ENCODE measurements around the gene ZNF580. TPM values are rescaled to one million over a fixed set of nuclear protein-coding genes. Genes with fewer than 3 reads are reported as not detected.

Gene ZNF580
- total RNA-seq, 1 donor from 2014 or later, result 35.8 TPM

GRCh38 chr19:55605637-55606470 lies 34.9 kb upstream of the ZNF580 start, which contains the start of gene ZNF865:
TSS of gene ZNF865 (plus strand) at chr19:55605647. CDS start at chr19:55613619, 7,972 bp downstream.
- Histone ChIP-seq H4K20me1 (ENCODE audit: insufficient read depth, low read length) (peaks cover 43% of the 10 kb centered on the region), H2AFZ (ENCODE audit: low read depth, low read length) (peak within 1 kb of the TSS; percentile 58), H3K4me2 (ENCODE audit: low read length) (peak within 1 kb of the TSS; percentile 99), H3K4me3 (ENCODE audit: insufficient read depth, low read depth, low read length) (peak within 1 kb of the TSS; percentile 93), H3K9ac (ENCODE audit: low read length) (peak within 1 kb of the TSS; percentile 93), H3K36me3 (ENCODE audit: insufficient read depth, low read length) (peaks cover 6% of the 10 kb centered on the region), H3K27me3 (ENCODE audit: insufficient read depth, low read length) (no peaks in the 10 kb centered on the region), H3K4me1 (ENCODE audit: insufficient read depth, low read length) (peaks cover 14% of the 10 kb centered on the region), H3K27ac (ENCODE audit: low read depth, low read length) (peak within 1 kb of the TSS; percentile 85), H3K9me3 (ENCODE audit: insufficient read depth, low read depth, low read length) (no peaks in the 10 kb centered on the region), H3K79me2 (ENCODE audit: insufficient read depth, low read length) (peaks cover 54% of the 10 kb centered on the region)
- no peaks in the 10 kb centered on the region for H3K27me3 Mint-ChIP-seq (ENCODE audit: low read depth, unreplicated experiment)
- H3K27ac Mint-ChIP-seq (ENCODE audit: unreplicated experiment), result peak within 1 kb of the TSS; percentile 99
- no peak for TF ChIP-seq EZH2 (IDR thresholded peaks at IDR 0.05; ENCODE audit: insufficient read depth, low read length)
- TF ChIP-seq, protein P1, sequence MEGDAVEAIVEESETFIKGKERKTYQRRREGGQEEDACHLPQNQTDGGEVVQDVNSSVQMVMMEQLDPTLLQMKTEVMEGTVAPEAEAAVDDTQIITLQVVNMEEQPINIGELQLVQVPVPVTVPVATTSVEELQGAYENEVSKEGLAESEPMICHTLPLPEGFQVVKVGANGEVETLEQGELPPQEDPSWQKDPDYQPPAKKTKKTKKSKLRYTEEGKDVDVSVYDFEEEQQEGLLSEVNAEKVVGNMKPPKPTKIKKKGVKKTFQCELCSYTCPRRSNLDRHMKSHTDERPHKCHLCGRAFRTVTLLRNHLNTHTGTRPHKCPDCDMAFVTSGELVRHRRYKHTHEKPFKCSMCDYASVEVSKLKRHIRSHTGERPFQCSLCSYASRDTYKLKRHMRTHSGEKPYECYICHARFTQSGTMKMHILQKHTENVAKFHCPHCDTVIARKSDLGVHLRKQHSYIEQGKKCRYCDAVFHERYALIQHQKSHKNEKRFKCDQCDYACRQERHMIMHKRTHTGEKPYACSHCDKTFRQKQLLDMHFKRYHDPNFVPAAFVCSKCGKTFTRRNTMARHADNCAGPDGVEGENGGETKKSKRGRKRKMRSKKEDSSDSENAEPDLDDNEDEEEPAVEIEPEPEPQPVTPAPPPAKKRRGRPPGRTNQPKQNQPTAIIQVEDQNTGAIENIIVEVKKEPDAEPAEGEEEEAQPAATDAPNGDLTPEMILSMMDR (IDR thresholded peaks at IDR 0.05; ENCODE audit: insufficient read depth, low read depth, low read length), result peak; percentile 76
- H3K9me3 Mint-ChIP-seq (ENCODE audit: unreplicated experiment), result peaks cover 4% of the 10 kb centered on the region
- peaks cover 15% of the 10 kb centered on the region for H3K4me1 Mint-ChIP-seq (ENCODE audit: low read depth, unreplicated experiment)
- FAIRE-seq (no peak), DNase-seq (ENCODE audit: low read depth) (peak; percentile 81)
- peaks cover 27% of the 10 kb centered on the region for H3K36me3 Mint-ChIP-seq (ENCODE audit: low read depth, unreplicated experiment)
- H3K4me3 Mint-ChIP-seq (ENCODE audit: unreplicated experiment), result peak within 1 kb of the TSS; percentile 98

- H2AFZ ChIP-seq (ENCODE audit: low read depth, low read length), result peak overlapping the region; percentile 18
- H3K36me3 ChIP-seq (ENCODE audit: insufficient read depth, low read length), result peaks cover 6% of the 10 kb centered on the region
- peaks cover 55% of the 10 kb centered on the region for H3K79me2 ChIP-seq (ENCODE audit: insufficient read depth, low read length)
- H3K9ac ChIP-seq (ENCODE audit: low read length), result peak overlapping the region; percentile 93
- peaks cover 48% of the 10 kb centered on the region for H4K20me1 ChIP-seq (ENCODE audit: insufficient read depth, low read length)
- FAIRE-seq (no peak), DNase-seq (ENCODE audit: low read depth) (no peak)
- H3K4me3 Mint-ChIP-seq (ENCODE audit: unreplicated experiment), result peak overlapping the region; percentile 98
- H3K27ac Mint-ChIP-seq (ENCODE audit: unreplicated experiment), result peak overlapping the region; percentile 99
- peaks cover 14% of the 10 kb centered on the region for H3K4me1 ChIP-seq (ENCODE audit: insufficient read depth, low read length)
- peaks cover 15% of the 10 kb centered on the region for H3K4me1 Mint-ChIP-seq (ENCODE audit: low read depth, unreplicated experiment)
- peak overlapping the region; percentile 99 for H3K4me2 ChIP-seq (ENCODE audit: low read length)
- peak overlapping the region; percentile 93 for H3K4me3 ChIP-seq (ENCODE audit: insufficient read depth, low read depth, low read length)
- H3K27me3 Mint-ChIP-seq (ENCODE audit: low read depth, unreplicated experiment), result no peaks in the 10 kb centered on the region
- peaks cover 29% of the 10 kb centered on the region for H3K36me3 Mint-ChIP-seq (ENCODE audit: low read depth, unreplicated experiment)
- peaks cover 4% of the 10 kb centered on the region for H3K9me3 Mint-ChIP-seq (ENCODE audit: unreplicated experiment)
- no peaks in the 10 kb centered on the region for H3K27me3 ChIP-seq (ENCODE audit: insufficient read depth, low read length)
- peak overlapping the region; percentile 34 for H3K27ac ChIP-seq (ENCODE audit: low read depth, low read length)
- H3K9me3 ChIP-seq (ENCODE audit: insufficient read depth, low read depth, low read length), result no peaks in the 10 kb centered on the region
- TF ChIP-seq EZH2 (IDR thresholded peaks at IDR 0.05; ENCODE audit: insufficient read depth, low read length), result no peak
- TF ChIP-seq, protein P1 (IDR thresholded peaks at IDR 0.05; ENCODE audit: insufficient read depth, low read depth, low read length), result no peak
These were observed 34.4 kb upstream of the ZNF580 start for GRCh38 chr19:55606471-55606787.

DNA sequence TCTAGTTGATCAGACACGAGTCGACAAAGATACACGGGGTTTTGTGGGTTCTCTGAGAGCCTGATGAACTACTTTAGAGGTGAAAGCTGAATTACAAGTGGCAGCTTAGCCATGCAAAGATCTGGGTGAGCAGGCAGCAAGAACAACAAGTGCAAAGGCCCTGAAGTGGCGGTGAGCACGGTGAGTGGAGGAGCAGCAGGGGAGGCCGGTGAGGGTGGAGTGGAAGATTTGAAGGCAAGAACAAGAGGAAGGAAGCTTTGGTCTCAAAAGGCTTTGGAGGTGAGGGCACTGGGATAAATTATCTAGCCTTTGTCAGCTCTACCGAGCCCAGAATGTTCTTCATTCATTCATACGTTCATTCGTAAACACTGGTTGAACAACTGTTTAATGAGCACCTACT lies 34.0 kb upstream of the ZNF580 start:
- H3K79me2 ChIP-seq (ENCODE audit: insufficient read depth, low read length), result peaks cover 58% of the 10 kb centered on the region
- FAIRE-seq (no peak), DNase-seq (ENCODE audit: low read depth) (no peak)
- peak overlapping the region; percentile 34 for H3K27ac ChIP-seq (ENCODE audit: low read depth, low read length)
- H3K4me1 ChIP-seq (ENCODE audit: insufficient read depth, low read length), result peaks cover 14% of the 10 kb centered on the region
- H3K4me3 ChIP-seq (ENCODE audit: insufficient read depth, low read depth, low read length), result peak overlapping the region; percentile 93
- peak overlapping the region; percentile 99 for H3K4me2 ChIP-seq (ENCODE audit: low read length)
- H3K27me3 ChIP-seq (ENCODE audit: insufficient read depth, low read length), result no peaks in the 10 kb centered on the region
- Mint-ChIP-seq H3K36me3 (ENCODE audit: low read depth, unreplicated experiment) (peaks cover 26% of the 10 kb centered on the region), H3K4me1 (ENCODE audit: low read depth, unreplicated experiment) (peaks cover 15% of the 10 kb centered on the region), H3K9me3 (ENCODE audit: unreplicated experiment) (peaks cover 4% of the 10 kb centered on the region), H3K4me3 (ENCODE audit: unreplicated experiment) (peak overlapping the region; percentile 98), H3K27me3 (ENCODE audit: low read depth, unreplicated experiment) (no peaks in the 10 kb centered on the region), H3K27ac (ENCODE audit: unreplicated experiment) (peak overlapping the region; percentile 99)
- no peak overlapping the region for H2AFZ ChIP-seq (ENCODE audit: low read depth, low read length)
- TF ChIP-seq, protein P1 (IDR thresholded peaks at IDR 0.05; ENCODE audit: insufficient read depth, low read depth, low read length), result no peak
- TF ChIP-seq EZH2 (IDR thresholded peaks at IDR 0.05; ENCODE audit: insufficient read depth, low read length), result no peak
- H3K36me3 ChIP-seq (ENCODE audit: insufficient read depth, low read length), result peaks cover 6% of the 10 kb centered on the region
- peaks cover 52% of the 10 kb centered on the region for H4K20me1 ChIP-seq (ENCODE audit: insufficient read depth, low read length)
- H3K9ac ChIP-seq (ENCODE audit: low read length), result peak overlapping the region; percentile 93
- H3K9me3 ChIP-seq (ENCODE audit: insufficient read depth, low read depth, low read length), result no peaks in the 10 kb centered on the region
